Adipose tissue (tissue), 3 donors: Measurements from ENCODE around the gene HLCS. TPM values are rescaled to one million over a fixed set of nuclear protein-coding genes. Genes with fewer than 3 reads are reported as not detected.

Source experiments
- H3K27ac ChIP-seq: one replicate; pipeline ENCODE4 v1.5.1; 2013; ENCODE audit warnings: low read depth, low read length
- WGBS, 3 donors: extraction: QIAGEN DNeasy Blood & Tissue Kit; methylation state at CpG; one replicate each; pipeline ENCODE4 v1.1.7; 2013; 5-methylcytosine and 5-hydroxymethylcytosine counted together
- polyA plus RNA-seq, 3 donors: library from polyadenylated mRNA; stranded (reverse); fragments of 200-250 nt; gene quantifications; one replicate each; pipeline ENCODE4 v1.2.3, GENCODE V29; 2013
- donor health status: healthy with polysubstance abuse.
- donor health status: Bipolar disorder and iron deficiency.
- donor health status: healthy.

The HLCS gene
- polyA plus RNA-seq, 3 donors: 6.0 to 7.8 (median 7.3) TPM

GRCh38 chr21:36709868-36710728 is 256.4 kb downstream of the HLCS start:
- no peak overlapping the region for H3K27ac ChIP-seq
- 8 to 14% (median 11%) methylated on average over 38 of the region's 38 CpGs for WGBS, 3 donors

GRCh38 chr21:36709030-36709867 is 257.2 kb downstream of the HLCS start:
- WGBS, 3 donors: 4 to 6% (median 5%) methylated on average over 46 to 55 of the region's 55 CpGs

GRCh38 chr21:36708286-36709029 is 258.0 kb downstream of the HLCS start:
- WGBS, 3 donors: 3 to 5% (median 5%) methylated on average over 41 to 44 of the region's 44 CpGs
- no peak overlapping the region for H3K27ac ChIP-seq

More at GRCh38 chr21:36709030-36709867, 257.2 kb downstream of the HLCS start:
- no peak overlapping the region for H3K27ac ChIP-seq

- no peak overlapping the region for H3K27ac ChIP-seq
- 5% methylated on average over 42 to 53 of the region's 53 CpGs for WGBS, 3 donors
Measured at GRCh38 chr21:36707763-36708285, 258.6 kb downstream of the HLCS start.

- WGBS, 3 donors: 12 to 17% (median 14%) methylated on average over 32 of the region's 32 CpGs
- no peak overlapping the region for H3K27ac ChIP-seq
Measured at GRCh38 chr21:36706951-36707762, 259.3 kb downstream of the HLCS start.

GRCh38 chr21:36706482-36706852 is 260.0 kb downstream of the HLCS start:
- 8 to 14% (median 9%) methylated on average over 13 of the region's 13 CpGs for WGBS, 3 donors
- no peak overlapping the region for H3K27ac ChIP-seq

GRCh38 chr21:36705679-36706481 is 260.6 kb downstream of the HLCS start:
- WGBS, 3 donors: 7 to 17% (median 8%) methylated on average over 22 of the region's 22 CpGs

GRCh38 chr21:36704958-36705678 is 261.4 kb downstream of the HLCS start:
- no peak overlapping the region for H3K27ac ChIP-seq
- 6 to 10% (median 6%) methylated on average over 38 to 39 of the region's 39 CpGs for WGBS, 3 donors

More at GRCh38 chr21:36705679-36706481, 260.6 kb downstream of the HLCS start:
- no peak overlapping the region for H3K27ac ChIP-seq

GRCh38 chr21:36704281-36704957 is 262.1 kb downstream of the HLCS start:
- H3K27ac ChIP-seq: no peak overlapping the region
- 3 to 8% (median 4%) methylated on average over 49 of the region's 49 CpGs for WGBS, 3 donors

GRCh38 chr21:36703626-36704280 is 262.7 kb downstream of the HLCS start:
- H3K27ac ChIP-seq: no peak overlapping the region
- WGBS, 3 donors: 13 to 19% (median 15%) methylated on average over 15 of the region's 15 CpGs

- no peak overlapping the region for H3K27ac ChIP-seq
- WGBS, 3 donors: 23 to 48% (median 28%) methylated on average over 3 of the region's 3 CpGs
Measured at GRCh38 chr21:36703123-36703522, 263.3 kb downstream of the HLCS start.

GRCh38 chr21:36702622-36702968 is 263.9 kb downstream of the HLCS start:
- H3K27ac ChIP-seq: no peak overlapping the region

GRCh38 chr21:36701756-36702621 is 264.5 kb downstream of the HLCS start:
- WGBS, 3 donors: 11 to 17% (median 11%) methylated on average over 26 of the region's 26 CpGs

More at GRCh38 chr21:36702622-36702968, 263.9 kb downstream of the HLCS start:
- 18 to 36% (median 29%) methylated on average over 6 of the region's 6 CpGs for WGBS, 3 donors

GRCh38 chr21:36700971-36701755 is 265.3 kb downstream of the HLCS start:
- WGBS, 3 donors: 1 to 4% (median 3%) methylated on average over 65 of the region's 65 CpGs
- no peak overlapping the region for H3K27ac ChIP-seq

More at GRCh38 chr21:36701756-36702621, 264.5 kb downstream of the HLCS start:
- no peak overlapping the region for H3K27ac ChIP-seq
